ENCODE data around the gene COBL. TPM values are rescaled to one million over a fixed set of nuclear protein-coding genes. Genes with fewer than 3 reads are reported as not detected.

Gene COBL
- total RNA-seq, 1 donor from 2014 or later = 1.4 TPM

DNA sequence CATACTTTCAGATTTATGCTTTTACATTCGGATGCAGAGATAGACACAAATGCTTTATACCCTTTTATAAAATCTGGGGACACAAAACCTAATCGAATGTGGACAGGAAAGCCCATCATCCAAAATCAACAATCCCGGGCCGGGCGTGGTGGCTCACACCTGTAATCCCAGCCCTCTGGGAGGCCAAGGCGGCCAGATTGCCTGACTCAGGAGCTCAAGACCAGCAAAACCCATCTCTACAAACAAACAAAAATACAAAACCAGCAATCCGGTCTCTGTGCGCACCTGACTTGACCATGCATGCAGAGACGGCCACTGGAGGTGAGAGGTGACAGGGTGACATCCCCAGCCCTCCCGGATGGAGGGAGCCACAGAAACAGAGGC lies 13.5 kb downstream of the COBL start:
- DNase-seq (ENCODE audit: low read depth) = no peak

DNA sequence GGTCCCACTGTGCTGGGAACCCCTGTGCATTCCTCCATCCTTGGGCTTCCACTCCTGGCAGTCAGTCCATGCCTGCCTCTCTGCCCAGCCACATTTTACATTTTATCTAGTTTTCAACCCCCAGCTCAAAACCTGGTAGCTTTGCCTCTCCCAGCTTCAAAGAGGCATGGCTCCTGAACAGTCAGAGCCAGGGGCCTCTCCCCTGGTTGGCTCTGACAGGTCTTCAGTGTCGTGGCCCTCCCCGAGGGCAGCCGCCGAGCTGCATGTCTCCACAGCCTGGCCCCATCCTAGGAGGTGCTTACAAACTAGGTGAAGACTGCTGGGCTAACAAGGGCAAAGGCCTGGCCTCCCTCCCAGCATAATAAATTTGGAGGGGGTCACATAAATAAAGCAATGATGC lies 14.8 kb downstream of the COBL start:
- DNase-seq (ENCODE audit: low read depth) = no peak

DNA sequence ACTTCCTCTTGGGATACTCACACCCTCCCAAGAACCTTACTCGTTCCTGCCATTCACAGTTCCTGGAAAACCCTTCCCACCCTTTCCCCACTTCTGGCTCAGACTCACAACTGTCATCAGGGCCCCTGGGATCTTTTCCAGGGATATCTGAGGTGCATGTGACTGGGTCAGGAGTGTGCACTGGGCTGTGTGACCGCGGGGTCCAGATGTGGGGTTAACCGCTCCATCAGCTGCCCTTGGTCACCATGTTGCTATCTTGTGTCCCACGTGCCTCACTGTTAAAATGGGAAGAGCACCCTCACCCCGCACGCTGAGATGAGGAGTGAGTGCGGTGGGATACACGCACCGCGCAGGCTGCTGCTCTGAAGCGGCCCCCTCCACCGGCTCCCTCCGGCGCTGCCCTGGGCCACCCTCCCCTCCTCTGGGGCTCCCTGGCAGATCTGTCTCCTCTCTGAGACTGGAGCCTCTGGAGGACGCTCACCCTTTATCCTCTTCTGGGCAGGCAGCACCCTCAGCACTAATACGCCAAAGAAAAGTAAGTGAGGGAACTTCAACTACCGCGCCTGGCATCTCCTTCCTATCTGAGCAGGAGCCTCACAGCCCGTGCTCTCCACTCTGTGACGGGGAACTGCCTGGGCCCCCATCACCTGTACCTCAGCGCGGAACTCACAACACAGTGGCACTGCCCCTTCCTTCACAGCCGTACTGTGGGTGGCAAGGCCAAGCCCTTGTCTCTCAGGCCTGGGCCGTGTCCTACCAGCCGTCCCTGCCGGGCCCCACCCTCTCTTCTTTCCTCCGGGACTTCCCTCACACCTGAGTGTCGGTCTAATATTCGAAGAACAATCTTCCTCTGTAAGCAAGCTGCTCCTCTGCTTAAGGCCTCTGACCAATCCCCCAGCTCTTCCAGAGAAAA lies 15.6 kb downstream of the COBL start:
- no peak for DNase-seq (ENCODE audit: low read depth)

DNA sequence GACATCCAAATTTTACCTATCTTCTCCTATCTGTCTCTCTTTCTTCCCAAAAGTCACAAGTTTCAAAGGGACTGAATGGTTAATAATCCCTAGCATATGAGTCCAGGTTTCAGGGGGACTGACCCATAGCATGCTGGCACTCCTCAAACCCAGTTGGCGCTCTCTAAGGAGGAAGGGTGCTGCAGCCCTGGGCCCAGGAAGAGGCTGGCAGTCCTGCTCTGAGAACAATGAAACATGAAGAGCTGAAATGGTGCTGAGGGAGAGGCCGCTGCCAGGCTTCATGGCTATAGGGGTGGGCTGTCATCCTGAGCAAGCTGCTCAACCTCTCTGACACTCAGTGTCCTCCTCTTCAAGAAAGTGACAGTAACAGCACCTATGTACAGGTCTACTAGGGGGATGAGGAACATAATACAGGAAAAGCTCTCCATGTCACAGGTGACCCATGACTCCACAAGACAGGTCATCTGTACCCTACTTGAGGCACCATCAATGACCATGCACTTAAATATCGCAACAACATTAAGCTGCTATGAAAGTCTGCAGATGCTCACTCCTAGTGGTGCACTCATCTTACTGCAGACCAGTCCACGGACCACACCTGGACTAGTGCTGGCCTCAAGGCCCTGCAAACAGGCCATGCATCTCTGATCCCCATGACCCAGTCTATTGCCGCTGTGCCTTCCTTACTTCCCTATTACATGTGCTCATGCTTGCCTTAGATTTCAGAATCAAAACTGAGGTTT lies 17.0 kb downstream of the COBL start:
- no peak for DNase-seq (ENCODE audit: low read depth)

DNA sequence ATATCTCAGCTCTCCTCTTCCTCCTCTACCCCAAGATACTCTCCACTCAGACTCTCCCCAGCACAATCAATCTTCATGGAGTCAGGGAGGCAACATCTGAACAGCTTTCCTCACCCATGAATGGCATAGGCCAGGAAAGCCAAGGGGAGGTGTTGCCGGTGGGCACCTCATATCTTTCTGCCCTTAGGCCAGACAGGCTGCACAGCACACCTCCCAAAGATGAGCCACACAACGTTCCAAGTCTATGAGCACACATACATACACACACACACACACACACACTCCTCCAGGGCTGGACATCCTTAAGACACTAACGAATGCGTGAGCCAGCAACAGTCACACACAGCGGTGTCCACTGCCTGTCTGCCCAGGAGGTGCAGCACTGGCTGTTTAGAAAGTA lies 17.7 kb downstream of the COBL start:
- no peak for DNase-seq (ENCODE audit: low read depth)

DNA sequence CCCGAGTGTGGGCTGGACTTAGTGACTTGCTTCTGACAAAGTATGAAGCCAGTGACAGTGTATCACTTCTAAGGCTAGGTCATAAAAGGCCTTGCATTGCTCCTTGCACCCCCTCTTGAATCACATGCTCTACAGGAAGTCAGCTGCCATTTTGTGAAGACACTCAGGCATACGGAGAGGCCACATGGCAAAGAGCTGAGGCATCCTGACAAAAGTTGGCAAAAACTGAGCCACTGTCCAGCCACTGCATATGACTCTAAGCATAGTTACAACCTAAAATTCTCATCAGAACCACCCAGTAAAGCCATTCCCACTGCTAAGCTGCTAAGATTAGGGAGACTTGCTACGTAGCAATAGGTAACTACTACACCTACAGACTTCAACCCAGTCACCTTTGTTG lies 18.6 kb downstream of the COBL start:
- no peak for DNase-seq (ENCODE audit: low read depth)

DNA sequence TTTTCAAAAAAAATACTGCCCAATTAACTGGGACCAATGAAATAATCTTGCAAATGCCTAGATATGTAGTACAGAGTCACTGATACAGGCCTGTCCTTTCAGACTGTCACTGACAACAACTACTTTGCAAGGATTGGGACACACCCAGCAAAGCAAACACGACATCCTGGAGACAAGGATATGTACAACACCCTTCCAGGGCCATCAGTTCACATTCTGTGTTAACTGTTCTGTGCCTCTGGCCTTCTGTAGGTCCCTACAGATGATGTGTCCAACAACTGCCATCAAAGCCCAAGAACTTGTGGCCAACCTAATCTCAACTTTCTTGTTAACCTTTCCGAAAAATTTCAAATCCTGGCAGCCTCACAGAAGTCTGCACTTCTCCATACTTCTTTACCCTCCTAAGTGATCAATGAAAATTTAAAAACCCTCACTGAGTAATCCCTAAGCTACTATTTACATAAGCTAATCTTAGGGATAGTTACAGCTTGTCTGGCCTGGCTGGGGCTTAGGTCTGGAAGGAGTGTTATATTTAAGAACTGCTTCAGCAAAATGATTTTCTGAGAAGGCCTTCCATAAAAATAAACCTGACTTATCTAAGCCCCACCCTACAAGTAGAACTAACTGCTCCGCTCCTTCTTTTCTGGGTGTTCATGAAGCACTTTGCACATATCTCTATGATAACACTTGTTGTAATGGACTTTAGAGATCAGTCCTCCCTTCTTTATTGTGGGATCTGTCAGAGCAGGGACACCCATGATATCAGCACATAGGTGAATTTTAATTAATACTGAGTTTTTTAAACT lies 21.0 kb downstream of the COBL start:
- DNase-seq (ENCODE audit: low read depth) = no peak

DNA sequence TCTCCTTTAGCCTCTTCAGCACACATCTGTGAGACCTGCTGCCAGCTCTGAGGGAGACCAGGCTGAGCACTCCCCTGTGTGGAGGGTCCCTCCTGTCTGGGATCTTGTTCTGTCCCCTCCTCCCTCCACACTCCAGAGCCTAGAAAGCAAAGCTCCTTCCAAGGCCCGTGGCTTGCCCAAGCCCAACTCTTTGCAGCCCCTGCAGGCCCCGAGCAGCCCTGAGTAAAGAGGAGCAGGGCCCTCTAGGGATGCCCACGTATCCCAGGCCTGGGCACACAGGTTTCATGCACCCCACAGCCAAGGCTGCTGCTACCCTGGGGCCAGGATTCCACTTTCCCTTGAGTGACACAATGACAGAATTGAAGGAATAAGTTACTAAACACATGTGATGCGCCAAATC lies 24.0 kb downstream of the COBL start:
- no peak for DNase-seq (ENCODE audit: low read depth)

DNA sequence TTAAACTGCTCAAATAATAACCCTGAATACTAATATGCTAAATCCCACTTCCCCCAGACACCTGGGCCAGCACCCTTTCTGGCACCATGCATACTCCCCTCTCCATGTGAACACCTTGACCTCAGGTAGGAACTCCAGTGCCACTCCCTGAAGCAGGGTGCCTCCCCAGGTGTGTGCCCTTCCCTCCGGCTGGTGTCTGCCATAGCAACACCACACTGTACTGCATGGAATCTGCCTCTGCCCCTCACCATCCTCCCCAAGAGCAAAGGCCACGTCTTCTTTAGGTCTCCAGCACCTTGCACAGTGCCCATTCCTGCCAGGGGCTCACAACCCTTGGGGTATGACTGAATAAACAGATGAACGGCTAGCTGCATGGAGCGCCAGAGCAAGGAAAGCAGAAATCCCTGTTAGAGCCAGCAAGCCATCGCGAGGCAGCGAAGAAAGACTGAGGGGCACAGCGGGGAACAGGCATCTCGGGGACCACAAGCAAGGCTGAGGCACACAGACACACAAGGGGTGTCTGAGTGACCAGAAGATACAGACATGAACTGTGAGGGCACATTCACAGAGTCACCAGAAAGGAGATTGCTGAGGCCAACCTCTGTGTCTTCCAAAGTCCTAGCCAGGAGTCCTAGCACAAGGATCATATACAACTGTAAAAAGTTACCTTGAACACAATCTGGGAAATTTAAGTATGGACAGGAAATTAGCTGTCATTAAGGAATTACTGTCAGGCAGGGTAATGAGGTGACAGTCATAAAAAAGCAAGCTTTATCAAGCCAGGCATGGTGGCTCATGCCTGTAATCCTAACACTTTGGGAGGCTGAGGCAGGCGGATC lies 25.7 kb downstream of the COBL start:
- DNase-seq (ENCODE audit: low read depth) = no peak

DNA sequence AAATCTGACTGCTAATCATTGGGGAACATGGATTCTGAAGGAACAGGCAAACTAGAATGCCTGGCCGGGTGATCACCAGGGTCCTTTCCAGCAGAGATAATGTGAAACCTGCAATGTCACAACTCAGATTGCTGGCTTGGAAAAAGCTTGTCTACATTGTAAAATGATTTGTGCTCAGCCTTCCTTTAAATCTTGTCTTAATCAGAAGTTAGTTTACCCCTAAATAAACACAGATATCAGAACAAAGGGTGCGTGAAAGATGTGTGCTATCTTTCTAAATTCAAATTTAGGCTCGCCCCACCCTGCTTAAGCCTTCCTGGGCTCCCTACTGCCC lies 26.3 kb downstream of the COBL start:
- DNase-seq (ENCODE audit: low read depth) = no peak

DNA sequence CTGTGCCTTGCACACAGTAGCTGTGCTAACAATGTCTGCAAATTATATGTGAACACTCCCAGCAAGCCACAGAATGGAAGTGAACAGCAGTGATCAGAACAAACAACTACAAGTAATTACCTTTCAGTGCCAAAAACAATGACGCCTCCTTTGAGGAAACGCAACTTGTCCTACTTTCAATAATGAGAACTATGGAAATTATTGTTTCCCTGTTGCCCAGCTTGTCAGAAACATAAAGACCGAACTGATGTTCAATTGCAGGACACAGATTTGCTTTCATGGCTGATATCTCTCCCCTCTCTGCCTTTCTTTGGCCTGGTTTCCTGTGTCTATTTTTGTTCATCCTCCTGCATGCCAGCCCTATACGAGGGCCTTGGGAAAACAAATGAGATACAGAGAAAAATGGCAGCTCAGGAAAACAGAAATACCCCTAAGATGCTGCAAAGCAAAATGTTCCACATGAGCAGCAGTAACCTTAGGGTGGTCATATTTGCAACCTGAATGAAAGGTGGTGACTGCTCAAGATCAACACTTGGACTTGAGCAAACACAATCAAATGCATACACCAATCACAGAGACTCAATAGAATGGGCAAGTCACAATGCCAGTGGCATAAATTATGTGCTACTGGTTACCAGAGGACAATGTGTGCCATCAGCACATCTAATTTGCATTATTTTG lies 26.8 kb downstream of the COBL start:
- DNase-seq (ENCODE audit: low read depth) = no peak

DNA sequence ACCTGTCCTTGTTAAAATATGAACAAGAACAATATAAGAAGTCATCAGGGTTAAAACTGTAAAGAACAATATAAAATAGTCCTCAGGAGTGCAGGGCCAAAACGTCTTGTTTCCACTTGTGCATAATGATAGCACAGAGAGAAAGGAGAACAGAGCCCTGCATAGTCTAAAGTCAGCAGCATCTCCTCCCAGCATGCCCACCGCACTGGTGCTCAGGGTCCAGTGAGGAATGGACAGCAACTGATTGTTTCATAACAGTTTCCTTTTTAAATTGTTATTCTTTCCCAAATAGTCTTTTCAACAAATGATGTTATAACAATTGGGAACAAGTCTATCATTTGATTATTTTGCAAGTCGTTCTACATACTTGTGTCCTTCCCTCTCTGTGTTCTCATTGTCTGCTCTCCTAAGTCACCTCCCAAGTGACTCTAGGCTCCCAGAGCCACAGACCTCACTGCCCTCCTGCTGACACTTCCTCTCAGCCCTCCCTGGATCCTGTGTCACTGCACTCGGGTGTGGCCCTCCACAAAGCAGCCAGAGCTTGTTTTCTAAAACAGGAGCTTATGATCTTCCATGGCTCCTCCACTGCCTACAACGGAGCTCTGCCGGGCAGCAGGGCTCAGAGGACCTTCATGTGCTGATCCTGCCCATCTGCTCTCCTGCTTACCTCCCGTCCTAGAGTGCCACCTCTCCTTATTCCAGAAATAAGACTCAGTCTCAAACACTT lies 27.6 kb downstream of the COBL start:
- DNase-seq (ENCODE audit: low read depth) = no peak

DNA sequence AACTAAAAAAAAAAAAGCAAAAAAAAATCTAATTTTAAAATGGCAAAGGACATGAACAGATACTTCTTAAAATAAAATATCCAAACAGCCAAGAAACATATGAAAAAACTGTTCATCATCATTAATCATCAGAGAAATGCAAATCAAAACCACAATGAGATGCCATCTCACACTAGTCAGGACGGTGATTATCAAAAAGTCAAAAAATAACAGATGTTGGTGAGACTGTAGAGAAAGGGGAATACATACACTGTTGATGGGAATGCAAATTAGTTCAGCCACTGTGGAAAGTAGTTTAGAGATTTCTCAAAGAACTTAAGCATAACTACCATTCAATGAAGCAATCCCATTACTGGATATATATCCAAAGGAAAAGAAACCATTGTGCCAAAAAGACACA lies 30.2 kb downstream of the COBL start:
- DNase-seq (ENCODE audit: low read depth) = no peak

DNA sequence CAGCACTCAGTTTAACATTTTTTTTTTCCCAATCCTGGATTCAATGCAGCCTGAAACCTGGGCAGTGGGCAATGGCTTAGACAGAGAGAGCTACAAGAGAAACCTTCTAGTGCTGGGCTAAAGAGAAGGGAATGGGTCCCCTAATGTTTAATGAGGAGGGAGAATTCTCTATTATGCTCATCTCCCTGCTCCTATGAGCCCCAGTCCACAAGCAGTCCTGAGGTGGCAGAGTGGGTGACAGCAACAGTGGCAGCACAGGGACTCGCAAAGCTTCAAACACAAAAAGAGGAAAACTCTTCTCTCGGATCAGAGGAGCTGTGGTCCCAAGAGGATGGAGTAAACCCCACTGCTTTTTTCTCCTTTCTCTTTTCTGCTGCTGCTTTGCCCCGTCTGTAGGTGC lies 36.5 kb downstream of the COBL start:
- no peak for DNase-seq (ENCODE audit: low read depth)

DNA sequence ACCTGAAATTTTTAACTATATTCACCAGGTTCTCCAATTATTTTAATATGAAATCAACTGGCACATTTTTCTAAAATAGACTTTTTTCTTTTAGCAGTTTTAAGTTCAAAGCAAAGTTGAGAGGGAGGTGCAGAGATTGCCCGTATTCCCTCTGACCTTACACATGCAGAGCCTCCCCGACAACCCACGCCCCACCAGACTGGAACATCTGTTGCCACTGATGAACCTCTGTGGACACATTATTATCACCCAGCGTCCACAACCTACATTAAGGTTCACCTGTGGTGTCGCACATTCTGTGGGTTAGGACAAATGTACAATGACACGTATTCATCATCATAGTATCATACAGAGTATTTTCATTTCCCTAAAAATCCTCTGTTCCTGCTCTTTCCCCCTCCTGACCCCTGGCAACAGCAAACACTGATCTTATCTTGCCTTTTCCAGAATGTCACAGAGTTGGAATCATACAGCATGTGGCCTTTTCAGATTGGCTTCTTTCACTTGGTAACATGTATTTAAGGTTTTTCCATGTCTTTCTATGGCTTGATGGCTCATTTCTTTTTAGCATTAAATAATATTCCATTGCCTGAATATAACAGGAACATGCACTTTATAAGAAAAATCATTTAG lies 37.1 kb downstream of the COBL start:
- DNase-seq (ENCODE audit: low read depth) = no peak

DNA sequence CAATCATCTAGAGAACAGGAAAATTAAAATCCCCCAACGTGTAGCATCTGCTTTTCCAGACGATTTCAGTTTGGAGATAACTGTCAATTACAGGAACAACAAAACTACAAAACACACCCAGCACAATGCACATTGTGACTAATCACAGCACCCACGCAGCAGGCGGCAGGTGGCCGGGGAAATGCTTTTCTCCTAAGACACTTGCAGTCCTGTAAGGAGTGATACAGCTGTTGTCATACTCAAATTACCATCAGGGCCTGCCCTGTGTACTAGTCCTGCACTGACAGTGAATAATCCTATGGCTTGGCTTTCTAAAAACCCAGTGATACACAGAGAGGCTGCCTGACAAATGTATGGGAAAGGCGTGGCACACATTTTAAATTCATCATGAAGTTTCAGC lies 37.8 kb downstream of the COBL start:
- DNase-seq (ENCODE audit: low read depth) = no peak

DNA sequence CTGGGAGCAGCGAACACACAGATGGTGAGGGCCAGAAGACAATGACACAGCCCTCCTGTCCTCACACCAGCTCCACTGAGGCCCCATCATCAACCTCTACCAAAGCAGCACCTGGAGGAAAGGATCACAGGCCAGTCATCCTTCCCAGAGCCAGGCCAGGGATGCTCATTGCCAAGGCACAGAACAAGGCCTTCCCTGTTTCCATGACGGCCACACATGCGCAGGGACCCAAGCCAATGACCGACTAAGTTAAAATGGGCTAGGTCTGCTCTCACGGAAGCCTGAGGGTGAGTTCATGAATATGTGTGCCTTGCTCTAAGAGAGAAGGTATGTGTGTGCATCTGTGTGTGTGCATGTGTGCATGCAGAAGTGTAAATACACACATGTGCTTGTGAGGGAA lies 39.6 kb downstream of the COBL start:
- no peak for DNase-seq (ENCODE audit: low read depth)

DNA sequence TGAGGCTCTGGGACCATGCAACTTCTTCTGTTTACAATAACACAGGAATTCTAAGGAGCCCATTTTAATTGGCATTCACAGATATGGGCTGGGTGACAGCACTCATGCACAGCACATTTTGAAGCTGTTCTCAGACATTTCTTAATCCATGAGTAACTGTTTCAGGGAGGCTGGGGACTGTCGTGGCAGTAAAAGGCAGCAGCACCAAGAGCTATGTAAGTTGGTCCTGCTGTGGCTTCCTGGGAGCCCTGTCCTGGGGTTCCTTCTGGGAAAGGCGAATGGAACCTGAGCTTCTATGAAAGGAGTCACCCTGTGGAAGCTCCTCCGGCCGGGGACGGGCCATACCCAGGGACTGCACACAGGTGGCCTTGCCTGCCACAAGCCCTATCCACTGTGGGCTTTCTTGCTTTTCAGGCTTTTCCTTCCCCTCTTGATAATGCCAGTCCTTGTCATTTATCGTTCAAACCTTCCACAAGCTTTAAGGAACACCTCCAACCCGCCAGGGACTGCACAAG lies 40.5 kb downstream of the COBL start:
- DNase-seq (ENCODE audit: low read depth) = no peak

DNA sequence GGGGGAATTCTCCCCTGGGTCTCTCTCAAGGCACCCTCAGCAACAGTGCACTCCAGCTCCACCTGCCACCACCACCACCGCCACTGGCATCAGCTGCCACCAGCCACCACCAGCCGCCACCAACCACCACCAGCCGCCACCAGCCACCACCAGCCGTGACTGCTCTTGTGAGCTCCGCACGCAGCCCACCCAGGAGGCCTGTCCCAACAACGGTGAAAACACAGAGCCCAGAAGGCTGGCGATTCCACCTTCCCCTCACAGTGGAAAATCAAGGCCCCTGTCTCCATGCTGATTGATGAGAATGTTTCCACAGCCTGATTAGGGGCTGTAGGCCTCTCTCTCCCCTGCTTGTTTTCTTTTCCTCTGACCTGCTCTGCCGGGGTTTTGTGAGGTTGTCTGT lies 41.1 kb downstream of the COBL start:
- DNase-seq (ENCODE audit: low read depth) = no peak

DNA sequence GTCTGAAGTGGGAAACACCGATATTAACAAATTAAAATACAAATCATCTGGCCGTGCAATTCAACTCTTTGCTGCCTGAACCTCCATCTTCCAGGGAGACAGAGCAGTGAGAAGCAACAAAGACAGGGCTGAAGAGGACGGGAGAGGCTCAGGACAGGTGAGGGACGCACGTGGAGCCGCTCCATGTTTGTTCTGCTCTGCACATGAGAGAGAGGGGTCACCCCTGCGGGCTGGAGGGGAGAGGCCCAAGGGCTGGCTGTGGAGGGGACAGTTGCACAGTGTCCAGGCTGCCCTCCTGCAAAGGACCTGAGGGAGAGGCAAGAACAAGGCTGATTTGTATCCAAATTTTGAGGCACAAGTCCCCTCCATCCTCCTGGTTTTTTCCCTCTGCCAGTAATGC lies 41.7 kb downstream of the COBL start:
- no peak for DNase-seq (ENCODE audit: low read depth)
